ENCODE data around the gene TAPBPL.
"Not testable (repeated sequence)": the region's sequence is repeated elsewhere in the genome, so short reads cannot be mapped to it uniquely, and the experiment has no call there.

TAPBPL gene

GRCh38 chr12:6493497-6494257 is 41.8 kb downstream of the TAPBPL start, which contains the start of gene NCAPD2:
NCAPD2 (plus strand) TSS chr12:6494102; CDS start chr12:6495099, 997 bp downstream.
- Histone ChIP-seq H3K79me2 (ENCODE audit: insufficient read depth, low read depth) (peaks cover 35% of the 10 kb centered on the region), H3K36me3 (ENCODE audit: insufficient read depth) (no peaks in the 10 kb centered on the region), H3K4me3 (IDR thresholded peaks at IDR 0.05; ENCODE audit: insufficient read depth, low read depth, low read length) (peak within 1 kb of the TSS; percentile 51), H3K4me1 (ENCODE audit: low read depth, poor library complexity, severe bottlenecking) (peaks cover 16% of the 10 kb centered on the region), H3K27me3 (ENCODE audit: insufficient read depth, low read depth) (no peaks in the 10 kb centered on the region), H3K27ac (peak within 1 kb of the TSS; percentile 93), H4K20me1 (ENCODE audit: insufficient read depth) (no peaks in the 10 kb centered on the region), H3K4me2 (peak within 1 kb of the TSS; percentile 83), H3K9ac (peak within 1 kb of the TSS; percentile 86), H2AFZ (ENCODE audit: low read depth) (peak within 1 kb of the TSS; percentile 27)
- TF ChIP-seq CTCF (conservative IDR thresholded peaks at IDR 0.05; ENCODE audit: low read depth, low read length): peak; percentile 21; the same call in 1 of the 2 replicates

DNA sequence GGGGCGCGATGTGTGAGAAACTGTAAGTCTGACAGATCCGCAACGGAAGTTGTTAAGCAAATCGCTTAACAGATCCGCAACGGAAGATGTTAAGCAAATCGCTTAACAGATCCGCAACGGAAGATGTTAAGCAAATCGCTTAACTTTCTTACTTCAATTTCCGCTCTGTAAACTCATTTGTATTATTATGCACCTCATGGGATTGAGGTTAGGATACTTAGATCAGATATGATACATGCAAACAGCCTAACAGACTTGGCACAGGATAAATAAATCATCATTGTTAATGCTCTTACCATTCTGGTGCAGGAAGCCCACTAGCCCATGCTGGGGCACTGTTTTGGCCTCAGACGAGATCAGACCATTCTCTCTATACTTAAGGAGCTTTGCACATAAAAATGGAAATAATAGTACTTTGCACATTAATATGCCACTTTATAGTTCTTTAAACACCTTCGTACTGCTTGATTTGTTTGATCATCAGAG is 42.5 kb downstream of the TAPBPL start:
- H2AFZ ChIP-seq (ENCODE audit: low read depth): peak overlapping the region; percentile 27; the same call in 1 of the 2 replicates
- no peak for TF ChIP-seq CTCF (conservative IDR thresholded peaks at IDR 0.05; ENCODE audit: low read depth, low read length)
- H3K4me1 ChIP-seq (ENCODE audit: low read depth, poor library complexity, severe bottlenecking): peaks cover 16% of the 10 kb centered on the region
- peak overlapping the region; percentile 93 for H3K27ac ChIP-seq
- peak overlapping the region; percentile 51 for H3K4me3 ChIP-seq (IDR thresholded peaks at IDR 0.05; ENCODE audit: insufficient read depth, low read depth, low read length)
- H3K79me2 ChIP-seq (ENCODE audit: insufficient read depth, low read depth): peaks cover 35% of the 10 kb centered on the region
- H3K27me3 ChIP-seq (ENCODE audit: insufficient read depth, low read depth): no peaks in the 10 kb centered on the region
- peak overlapping the region; percentile 83 for H3K4me2 ChIP-seq
- H3K9ac ChIP-seq: peak overlapping the region; percentile 86; the same call in 1 of the 2 replicates
- H4K20me1 ChIP-seq (ENCODE audit: insufficient read depth): no peaks in the 10 kb centered on the region
- no peaks in the 10 kb centered on the region for H3K36me3 ChIP-seq (ENCODE audit: insufficient read depth)

GRCh38 chr12:6494968-6495367 is 43.1 kb downstream of the TAPBPL start:
- TF ChIP-seq CTCF (conservative IDR thresholded peaks at IDR 0.05; ENCODE audit: low read depth, low read length): no peak
- Histone ChIP-seq H4K20me1 (ENCODE audit: insufficient read depth) (no peaks in the 10 kb centered on the region), H3K4me3 (IDR thresholded peaks at IDR 0.05; ENCODE audit: insufficient read depth, low read depth, low read length) (no peak overlapping the region), H3K9ac (peak overlapping the region; percentile 86; the same call in 1 of the 2 replicates), H2AFZ (ENCODE audit: low read depth) (no peak overlapping the region), H3K36me3 (ENCODE audit: insufficient read depth) (no peaks in the 10 kb centered on the region), H3K79me2 (ENCODE audit: insufficient read depth, low read depth) (peaks cover 35% of the 10 kb centered on the region), H3K4me1 (ENCODE audit: low read depth, poor library complexity, severe bottlenecking) (peaks cover 16% of the 10 kb centered on the region), H3K27me3 (ENCODE audit: insufficient read depth, low read depth) (no peaks in the 10 kb centered on the region), H3K4me2 (peak overlapping the region; percentile 83), H3K27ac (no peak overlapping the region; the same call in 1 of the 2 replicates)

DNA sequence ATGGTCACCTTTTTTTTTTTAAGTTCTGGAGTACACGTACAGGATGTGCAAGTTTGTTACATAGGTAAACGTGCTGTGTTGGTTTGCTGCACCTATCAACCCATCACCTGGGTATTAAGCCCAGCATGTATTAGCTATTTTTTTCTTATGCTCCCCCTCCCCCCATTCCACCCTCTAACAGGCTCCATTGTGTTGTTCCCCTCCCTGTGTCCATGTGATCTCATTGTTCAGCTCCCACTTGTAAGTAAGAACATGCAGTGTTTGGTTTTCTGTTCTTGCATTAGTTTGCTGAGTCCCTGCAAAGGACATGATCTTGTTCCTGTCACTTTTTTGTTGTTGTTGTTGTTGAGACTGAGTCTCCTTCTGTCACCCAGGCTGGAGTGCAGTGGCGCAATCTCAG is 45.4 kb downstream of the TAPBPL start:
- H4K20me1 ChIP-seq (ENCODE audit: insufficient read depth); H3K27ac ChIP-seq; H3K36me3 ChIP-seq (ENCODE audit: insufficient read depth); H3K9ac ChIP-seq; H2AFZ ChIP-seq (ENCODE audit: low read depth); H3K4me2 ChIP-seq; H3K4me3 ChIP-seq (IDR thresholded peaks at IDR 0.05; ENCODE audit: insufficient read depth, low read depth, low read length); H3K27me3 ChIP-seq (ENCODE audit: insufficient read depth, low read depth): not testable (repeated sequence)
- H3K79me2 ChIP-seq (ENCODE audit: insufficient read depth, low read depth): peaks cover 45% of the 10 kb centered on the region
- H3K4me1 ChIP-seq (ENCODE audit: low read depth, poor library complexity, severe bottlenecking): peaks cover 13% of the 10 kb centered on the region

GRCh38 chr12:6500466-6500865 is 48.6 kb downstream of the TAPBPL start:
- Histone ChIP-seq H2AFZ (ENCODE audit: low read depth) (no peak overlapping the region), H3K27ac (no peak overlapping the region), H3K4me3 (IDR thresholded peaks at IDR 0.05; ENCODE audit: insufficient read depth, low read depth, low read length) (no peak overlapping the region), H3K79me2 (ENCODE audit: insufficient read depth, low read depth) (peaks cover 47% of the 10 kb centered on the region), H3K4me2 (no peak overlapping the region), H4K20me1 (ENCODE audit: insufficient read depth) (no peaks in the 10 kb centered on the region), H3K4me1 (ENCODE audit: low read depth, poor library complexity, severe bottlenecking) (peaks cover 14% of the 10 kb centered on the region), H3K9ac (no peak overlapping the region), H3K27me3 (ENCODE audit: insufficient read depth, low read depth) (no peaks in the 10 kb centered on the region), H3K36me3 (ENCODE audit: insufficient read depth) (no peaks in the 10 kb centered on the region)
- TF ChIP-seq CTCF (conservative IDR thresholded peaks at IDR 0.05; ENCODE audit: low read depth, low read length): no peak

Data from KMS-11 (cell line).